ENCODE results near the gene AUTS2.

DNA sequence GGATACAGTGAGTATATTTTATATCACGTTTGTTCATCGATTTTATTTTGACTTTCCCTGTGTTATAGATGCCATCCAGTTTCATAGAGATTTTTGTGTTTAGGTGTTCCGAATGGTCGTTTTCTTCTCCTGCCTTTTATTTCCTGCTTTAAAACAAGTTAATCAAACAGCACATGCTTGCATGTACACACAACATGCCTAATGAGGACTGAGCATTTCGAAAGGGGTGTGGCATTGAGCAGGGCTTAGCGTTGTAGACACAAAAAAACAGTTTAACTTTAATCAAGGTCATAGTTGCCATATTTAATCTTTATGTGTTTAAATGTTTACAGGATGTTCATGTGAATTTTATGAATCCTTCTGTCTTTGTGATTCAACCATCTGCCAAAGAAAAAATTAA, 1103.2 kb downstream of the AUTS2 start:
- TF ChIP-seq CTCF (IDR thresholded peaks at IDR 0.05) (no peak), CBFB (CRISPR knock-in tag; IDR thresholded peaks at IDR 0.05; ENCODE audit: low read depth) (no peak), IRF2 (CRISPR knock-in tag; IDR thresholded peaks at IDR 0.05; ENCODE audit: borderline replicate concordance, low read depth) (no peak), SOX15 (CRISPR knock-in tag; IDR thresholded peaks at IDR 0.05) (no peak)
